ENCODE results near the gene BBX. TPM values are rescaled to one million over a fixed set of nuclear protein-coding genes. Genes with fewer than 3 reads are reported as not detected.

BBX gene
- polyA plus RNA-seq, 3 donors: 15.7 to 25.1 (median 16.6) TPM

GRCh38 chr3:107579371-107579770 lies 56.6 kb downstream of the BBX start:
- Histone ChIP-seq H3K4me2 (replicated peaks; ENCODE audit: extremely low read depth, low read length, poor library complexity, severe bottlenecking) (no peak overlapping the region), H3K36me3 (replicated peaks in 1 of 2; ENCODE audit: control insufficient read depth in 1 of 2, insufficient read depth in 2 of 2, low read length in 2 of 2) (peaks cover 0 to 6% of the 10 kb centered on the region in 2 donors), H2AFZ (ENCODE audit: insufficient read depth, low read depth, low read length, poor library complexity, severe bottlenecking) (no peak overlapping the region), H3K27me3 (ENCODE audit: control insufficient read depth in 2 of 2, insufficient read depth in 2 of 2, low read length in 2 of 2) (no peaks in the 10 kb centered on the region), H3K27ac (ENCODE audit: low read depth in 1 of 2, low read length in 2 of 2) (no peak overlapping the region), H3K4me3 (replicated peaks in 1 of 3; ENCODE audit: low read depth in 2 of 3, low read length in 3 of 3) (no peak overlapping the region), H3K9me3 (replicated peaks in 1 of 2; ENCODE audit: control insufficient read depth in 1 of 2, insufficient read depth in 1 of 2, low read length in 2 of 2) (no peaks in the 10 kb centered on the region), H3K4me1 (ENCODE audit: control insufficient read depth in 1 of 2, insufficient read depth in 2 of 2, low read length in 2 of 2) (no peaks in the 10 kb centered on the region), H3K79me2 (ENCODE audit: insufficient read depth, low read length) (no peaks in the 10 kb centered on the region), H4K20me1 (ENCODE audit: insufficient read depth, low read length) (peaks cover 9% of the 10 kb centered on the region), H3K9ac (ENCODE audit: insufficient read depth, low read length, poor library complexity, severe bottlenecking) (no peak overlapping the region)
- Mint-ChIP-seq H3K4me3 (no peak overlapping the region), H3K9me3 (no peaks in the 10 kb centered on the region), H3K27ac (peak overlapping the region in 1 of 7 donors; percentile 20), H3K4me1 (peaks cover 2% of the 10 kb centered on the region), H3K27me3 (ENCODE audit: low read depth in 3 of 3) (no peaks in the 10 kb centered on the region), H3K36me3 (peaks cover 0 to 3% of the 10 kb centered on the region in 2 donors)
- DNase-seq: no peak
- no CpG with 5 or more reads among the region's 4 CpGs for WGBS (ENCODE audit: insufficient coverage)
- intact Hi-C loops (cut with micrococcal nuclease): loop anchor here in 1 of 2 donors (10.0 kb wide), 1 partner anchor 165 kb away; no protein-coding TSS in a partner anchor
- no peak for TF ChIP-seq CTCF (IDR thresholded peaks at IDR 0.05)

- DNase-seq: no peak
- WGBS (ENCODE audit: insufficient coverage): no CpG with 5 or more reads among the region's 1 CpG
- Mint-ChIP-seq H3K4me1 (peaks cover 2% of the 10 kb centered on the region), H3K27me3 (ENCODE audit: low read depth in 3 of 3) (peaks cover 0 to 2% (median 0%) of the 10 kb centered on the region in 3 donors), H3K9me3 (no peaks in the 10 kb centered on the region), H3K36me3 (peaks cover 5 to 7% of the 10 kb centered on the region in 2 donors), H3K4me3 (no peak overlapping the region), H3K27ac (no peak overlapping the region)
- H3K4me2 ChIP-seq (replicated peaks; ENCODE audit: extremely low read depth, low read length, poor library complexity, severe bottlenecking): no peak overlapping the region
- no peak overlapping the region for H3K4me3 ChIP-seq (replicated peaks in 1 of 3; ENCODE audit: low read depth in 2 of 3, low read length in 3 of 3)
- no peaks in the 10 kb centered on the region for H3K4me1 ChIP-seq (ENCODE audit: control insufficient read depth in 1 of 2, insufficient read depth in 2 of 2, low read length in 2 of 2)
- no peaks in the 10 kb centered on the region for H3K9me3 ChIP-seq (replicated peaks in 1 of 2; ENCODE audit: control insufficient read depth in 1 of 2, insufficient read depth in 1 of 2, low read length in 2 of 2)
- no peaks in the 10 kb centered on the region for H3K27me3 ChIP-seq (ENCODE audit: control insufficient read depth in 2 of 2, insufficient read depth in 2 of 2, low read length in 2 of 2)
- intact Hi-C loops (cut with micrococcal nuclease): no loop called here
- no peak overlapping the region for H3K27ac ChIP-seq (ENCODE audit: low read depth in 1 of 2, low read length in 2 of 2)
- peaks cover 0 to 6% of the 10 kb centered on the region in 2 donors for H3K36me3 ChIP-seq (replicated peaks in 1 of 2; ENCODE audit: control insufficient read depth in 1 of 2, insufficient read depth in 2 of 2, low read length in 2 of 2)
- no peaks in the 10 kb centered on the region for H3K79me2 ChIP-seq (ENCODE audit: insufficient read depth, low read length)
- H4K20me1 ChIP-seq (ENCODE audit: insufficient read depth, low read length): peaks cover 9% of the 10 kb centered on the region
- no peak overlapping the region for H3K9ac ChIP-seq (ENCODE audit: insufficient read depth, low read length, poor library complexity, severe bottlenecking)
- no peak for TF ChIP-seq CTCF (IDR thresholded peaks at IDR 0.05)
- no peak overlapping the region for H2AFZ ChIP-seq (ENCODE audit: insufficient read depth, low read depth, low read length, poor library complexity, severe bottlenecking)
Observed at GRCh38 chr3:107581230-107581629, 58.5 kb downstream of the BBX start.

Measured in CD14-positive monocyte (primary cell).